Loucy (cell line): Measurements from ENCODE around the gene RNF113B.

ENCODE experiments used
- EZH2phosphoT487 ChIP-seq: fragments of 200-600 bp; IDR thresholded peaks from 2 replicates; pipeline ENCODE4 v1.6.1; 2018; ENCODE audit warnings: antibody characterized with exemption, mild to moderate bottlenecking, moderate library complexity, borderline replicate concordance
- TF ChIP-seq, protein P1 (sequence below): fragments of 200-600 bp; sonication (generic); conservative IDR thresholded peaks from 2 replicates; pipeline ENCODE4 v1.5.1; 2014; ENCODE audit warnings: mild to moderate bottlenecking, antibody characterized with exemption, low read length

DNA sequence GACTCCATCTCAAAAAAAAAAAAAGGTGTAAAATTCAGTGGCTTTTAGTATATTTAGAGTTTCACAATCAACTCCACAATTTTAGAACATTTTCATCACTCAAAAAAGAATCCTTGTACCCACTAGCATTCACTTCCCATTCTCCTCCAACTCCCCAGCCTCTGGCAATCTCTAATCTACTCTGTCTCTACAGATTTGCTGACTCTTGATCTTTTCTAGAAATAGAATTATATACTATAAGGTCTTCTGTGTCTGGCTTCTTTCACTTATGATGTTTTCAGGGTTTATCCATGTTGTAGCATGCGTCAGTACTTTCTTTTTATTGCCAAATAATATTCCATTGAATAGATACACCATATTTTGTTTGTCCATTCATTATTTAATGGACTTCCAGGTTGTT lies 42.2 kb downstream of the RNF113B start:
- TF ChIP-seq, protein P1, sequence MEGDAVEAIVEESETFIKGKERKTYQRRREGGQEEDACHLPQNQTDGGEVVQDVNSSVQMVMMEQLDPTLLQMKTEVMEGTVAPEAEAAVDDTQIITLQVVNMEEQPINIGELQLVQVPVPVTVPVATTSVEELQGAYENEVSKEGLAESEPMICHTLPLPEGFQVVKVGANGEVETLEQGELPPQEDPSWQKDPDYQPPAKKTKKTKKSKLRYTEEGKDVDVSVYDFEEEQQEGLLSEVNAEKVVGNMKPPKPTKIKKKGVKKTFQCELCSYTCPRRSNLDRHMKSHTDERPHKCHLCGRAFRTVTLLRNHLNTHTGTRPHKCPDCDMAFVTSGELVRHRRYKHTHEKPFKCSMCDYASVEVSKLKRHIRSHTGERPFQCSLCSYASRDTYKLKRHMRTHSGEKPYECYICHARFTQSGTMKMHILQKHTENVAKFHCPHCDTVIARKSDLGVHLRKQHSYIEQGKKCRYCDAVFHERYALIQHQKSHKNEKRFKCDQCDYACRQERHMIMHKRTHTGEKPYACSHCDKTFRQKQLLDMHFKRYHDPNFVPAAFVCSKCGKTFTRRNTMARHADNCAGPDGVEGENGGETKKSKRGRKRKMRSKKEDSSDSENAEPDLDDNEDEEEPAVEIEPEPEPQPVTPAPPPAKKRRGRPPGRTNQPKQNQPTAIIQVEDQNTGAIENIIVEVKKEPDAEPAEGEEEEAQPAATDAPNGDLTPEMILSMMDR = no peak
- TF ChIP-seq EZH2phosphoT487 = no peak
